ENCODE results near the gene TRPM5. TPM values are rescaled to one million over a fixed set of nuclear protein-coding genes. Genes with fewer than 3 reads are reported as not detected.

Gene TRPM5
- total RNA-seq, 2 experiments from 2014 or later, result not detected

GRCh38 chr11:2423157-2424025 lies 20.9 kb downstream of the TRPM5 start:
- Histone ChIP-seq H3K4me2 (ENCODE audit: low read length) (no peak overlapping the region), H3K79me2 (ENCODE audit: insufficient read depth, low read depth, low read length) (no peaks in the 10 kb centered on the region), H3K9me2 (ENCODE audit: insufficient read depth, low read length) (no peaks in the 10 kb centered on the region), H3K4me3 (ENCODE audit: low read depth, low read length, poor library complexity, severe bottlenecking) (no peak overlapping the region), H3K27ac (ENCODE audit: low read depth, low read length, poor library complexity, severe bottlenecking) (no peak overlapping the region), H2AFZ (ENCODE audit: low read length) (no peak overlapping the region), H3K9me3 (ENCODE audit: low read length) (no peaks in the 10 kb centered on the region), H3K4me1 (ENCODE audit: insufficient read depth, low read length, poor library complexity, severe bottlenecking) (no peaks in the 10 kb centered on the region), H4K20me1 (ENCODE audit: insufficient read depth, low read length) (no peaks in the 10 kb centered on the region), H3K36me3 (ENCODE audit: insufficient read depth, low read length) (no peaks in the 10 kb centered on the region)
- intact Hi-C loops (cut with micrococcal nuclease; ENCODE audit: unreplicated experiment), result no loop called here
- DNase-seq (ENCODE audit: low spot score), result no peak
- POLR2A ChIA-PET, result interaction anchor here (1.0 kb wide), 1 partner anchor 121 kb away, joined by 3 read pairs; no protein-coding TSS in a partner anchor
- no TSS peak for BruUV-seq (replicated peaks)
- TF ChIP-seq EZH2phosphoT487 (IDR thresholded peaks at IDR 0.05; ENCODE audit: borderline replicate concordance, low read depth, low read length), result no peak
- no peak for TF ChIP-seq CTCF (conservative IDR thresholded peaks at IDR 0.05; ENCODE audit: low read length)
- CTCF ChIA-PET (ENCODE audit: unreplicated experiment), result interaction anchor here (0.6 kb wide), 1 partner anchor 24 kb away, joined by 3 read pairs; no protein-coding TSS in a partner anchor

DNA sequence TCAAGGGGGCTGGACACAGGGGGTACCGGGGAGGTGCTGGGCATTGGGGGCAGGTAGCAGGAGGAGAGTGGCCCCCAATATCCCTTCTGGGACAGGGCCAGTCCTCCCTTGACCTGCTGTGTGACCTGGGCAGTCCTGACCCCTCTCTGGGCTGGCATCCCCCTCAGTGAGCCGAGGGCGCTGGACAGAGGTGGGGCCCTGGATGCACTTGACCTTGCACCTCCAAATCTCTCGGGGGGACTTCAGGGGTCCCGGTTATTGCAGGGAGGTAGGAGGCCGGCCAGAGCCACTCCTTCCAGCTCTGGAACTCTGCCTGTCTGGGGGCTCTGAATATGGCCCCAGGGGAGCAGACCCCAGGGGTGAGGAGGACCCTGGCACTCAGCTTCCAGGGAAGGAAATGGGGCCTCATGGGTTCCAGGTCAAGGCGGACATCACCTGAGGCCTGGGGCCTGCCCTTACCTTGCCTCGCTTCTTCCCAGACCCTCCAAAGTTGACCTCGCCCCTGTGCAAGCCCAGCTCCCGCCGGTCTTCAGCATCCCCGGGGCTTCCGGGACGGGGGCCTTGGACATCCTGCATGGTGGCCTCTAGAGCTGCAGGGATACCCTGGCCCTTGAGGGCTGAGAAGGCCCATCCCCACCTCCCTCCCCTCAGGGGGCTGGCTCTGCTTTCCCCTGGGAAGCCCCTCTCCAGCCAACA lies 21.7 kb downstream of the TRPM5 start:
- no peaks in the 10 kb centered on the region for H3K79me2 ChIP-seq (ENCODE audit: insufficient read depth, low read depth, low read length)

More for the DNA sequence above, 21.7 kb downstream of the TRPM5 start:
- TF ChIP-seq CTCF (conservative IDR thresholded peaks at IDR 0.05; ENCODE audit: low read length), result no peak
- no peak for TF ChIP-seq EZH2phosphoT487 (IDR thresholded peaks at IDR 0.05; ENCODE audit: borderline replicate concordance, low read depth, low read length)
- Histone ChIP-seq H3K36me3 (ENCODE audit: insufficient read depth, low read length) (no peaks in the 10 kb centered on the region), H3K4me3 (ENCODE audit: low read depth, low read length, poor library complexity, severe bottlenecking) (no peak overlapping the region), H3K27ac (ENCODE audit: low read depth, low read length, poor library complexity, severe bottlenecking) (no peak overlapping the region), H3K9me2 (ENCODE audit: insufficient read depth, low read length) (no peaks in the 10 kb centered on the region), H3K4me1 (ENCODE audit: insufficient read depth, low read length, poor library complexity, severe bottlenecking) (no peaks in the 10 kb centered on the region), H2AFZ (ENCODE audit: low read length) (no peak overlapping the region), H4K20me1 (ENCODE audit: insufficient read depth, low read length) (no peaks in the 10 kb centered on the region), H3K4me2 (ENCODE audit: low read length) (no peak overlapping the region), H3K9me3 (ENCODE audit: low read length) (no peaks in the 10 kb centered on the region)
- POLR2A ChIA-PET, result interaction anchor here (1.0 kb wide), 1 partner anchor 120 kb away, joined by 3 read pairs; no protein-coding TSS in a partner anchor
- CTCF ChIA-PET (ENCODE audit: unreplicated experiment), result interaction anchor here (0.6 kb wide), 1 partner anchor 225 kb away, joined by 3 read pairs; no protein-coding TSS in a partner anchor
- DNase-seq (ENCODE audit: low spot score), result no peak
- no TSS peak for BruUV-seq (replicated peaks)
- intact Hi-C loops (cut with micrococcal nuclease; ENCODE audit: unreplicated experiment), result no loop called here

All from OCI-LY7 (cell line).